ENCODE results near the gene NEMP2.

Gene NEMP2, protein sequence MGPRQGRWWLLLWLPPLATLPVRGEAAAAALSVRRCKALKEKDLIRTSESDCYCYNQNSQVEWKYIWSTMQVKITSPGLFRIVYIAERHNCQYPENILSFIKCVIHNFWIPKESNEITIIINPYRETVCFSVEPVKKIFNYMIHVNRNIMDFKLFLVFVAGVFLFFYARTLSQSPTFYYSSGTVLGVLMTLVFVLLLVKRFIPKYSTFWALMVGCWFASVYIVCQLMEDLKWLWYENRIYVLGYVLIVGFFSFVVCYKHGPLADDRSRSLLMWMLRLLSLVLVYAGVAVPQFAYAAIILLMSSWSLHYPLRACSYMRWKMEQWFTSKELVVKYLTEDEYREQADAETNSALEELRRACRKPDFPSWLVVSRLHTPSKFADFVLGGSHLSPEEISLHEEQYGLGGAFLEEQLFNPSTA

DNA sequence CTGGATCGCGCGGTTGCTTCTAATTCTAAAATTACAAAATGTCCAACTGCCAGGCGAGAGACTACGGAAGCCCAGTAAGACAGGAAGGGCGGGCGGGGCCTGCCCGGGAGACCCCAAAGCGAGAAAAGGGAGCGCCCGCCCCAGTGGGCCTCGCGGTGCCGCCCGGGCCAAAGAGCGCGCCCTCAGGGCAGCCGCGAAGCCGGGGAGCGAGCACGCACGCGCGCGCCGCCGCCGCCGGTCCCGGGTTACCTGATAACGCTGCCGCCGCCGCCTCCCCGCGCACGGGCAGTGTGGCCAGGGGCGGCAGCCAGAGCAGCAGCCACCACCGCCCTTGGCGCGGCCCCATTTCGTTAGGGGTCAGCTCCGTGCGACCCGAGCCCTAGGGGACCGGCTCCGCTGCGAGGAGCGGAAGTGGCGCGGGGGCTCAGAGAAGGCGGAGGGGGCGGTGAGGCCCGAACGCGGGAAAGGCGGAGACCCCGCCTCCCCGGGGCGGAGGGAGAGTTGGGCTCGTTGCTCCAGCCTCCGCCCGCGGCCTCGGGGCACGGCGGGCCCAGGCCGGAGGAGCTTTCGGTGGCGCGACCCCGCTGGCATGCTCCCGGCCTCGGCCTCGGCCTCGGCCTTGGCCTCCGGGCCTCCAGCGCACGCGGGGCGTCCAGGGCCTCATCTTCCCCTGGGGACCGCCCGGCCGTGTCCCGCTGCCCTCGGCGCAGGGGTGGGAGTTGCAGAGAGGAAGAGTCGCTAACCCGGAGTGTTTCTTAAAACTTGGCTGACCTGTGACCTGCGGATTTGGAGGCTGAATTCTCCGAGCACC is at the start of gene NEMP2:
Gene NEMP2 (minus strand): TSS at position 413 of the 811 bp plus-strand sequence. CDS start 67 bp downstream, at position 346.
- DNase-seq (ENCODE audit: low read depth in 2 of 2, low spot score in 1 of 2): peak; percentile 59 to 61

DNA sequence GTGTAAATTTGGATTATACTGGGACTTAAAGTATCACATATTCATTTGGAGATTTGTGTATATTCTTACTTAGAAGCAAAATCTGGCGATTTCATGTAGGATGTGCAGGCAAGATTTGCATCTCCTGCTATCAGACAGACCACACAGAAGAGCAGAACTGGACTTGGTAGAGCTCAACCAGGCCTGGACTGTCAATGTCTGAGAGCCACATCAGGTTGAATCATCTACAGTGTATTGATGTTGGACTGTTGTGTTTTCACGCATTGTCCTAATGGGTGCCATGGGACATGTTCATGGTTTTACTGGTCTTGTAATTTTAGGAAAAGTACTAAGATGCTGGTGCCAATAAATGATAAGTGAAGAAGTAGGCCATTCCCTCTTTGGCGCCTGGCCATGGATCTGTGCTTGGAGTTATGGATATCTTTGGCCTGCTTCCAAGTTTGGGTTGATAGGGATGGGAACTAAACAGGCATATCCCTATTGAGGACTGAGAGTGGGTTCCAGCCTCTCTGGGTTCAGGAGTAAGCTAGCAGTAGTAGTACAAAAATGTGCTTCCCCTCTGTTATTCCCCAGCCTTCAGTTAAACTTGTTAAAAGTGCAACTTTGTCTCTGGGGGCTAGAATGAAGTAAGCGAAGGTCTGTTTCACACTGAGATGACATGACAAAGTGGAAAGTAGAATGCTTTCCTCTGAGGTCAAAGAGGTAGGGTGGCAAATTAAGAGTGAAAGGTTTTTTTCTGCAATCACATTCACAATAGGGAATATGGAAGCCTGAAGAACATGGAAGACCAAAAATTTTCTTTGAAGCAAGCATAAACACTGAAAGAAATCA is 49.2 kb upstream of the NEMP2 start:
- DNase-seq (ENCODE audit: low read depth in 2 of 2, low spot score in 1 of 2): no peak

DNA sequence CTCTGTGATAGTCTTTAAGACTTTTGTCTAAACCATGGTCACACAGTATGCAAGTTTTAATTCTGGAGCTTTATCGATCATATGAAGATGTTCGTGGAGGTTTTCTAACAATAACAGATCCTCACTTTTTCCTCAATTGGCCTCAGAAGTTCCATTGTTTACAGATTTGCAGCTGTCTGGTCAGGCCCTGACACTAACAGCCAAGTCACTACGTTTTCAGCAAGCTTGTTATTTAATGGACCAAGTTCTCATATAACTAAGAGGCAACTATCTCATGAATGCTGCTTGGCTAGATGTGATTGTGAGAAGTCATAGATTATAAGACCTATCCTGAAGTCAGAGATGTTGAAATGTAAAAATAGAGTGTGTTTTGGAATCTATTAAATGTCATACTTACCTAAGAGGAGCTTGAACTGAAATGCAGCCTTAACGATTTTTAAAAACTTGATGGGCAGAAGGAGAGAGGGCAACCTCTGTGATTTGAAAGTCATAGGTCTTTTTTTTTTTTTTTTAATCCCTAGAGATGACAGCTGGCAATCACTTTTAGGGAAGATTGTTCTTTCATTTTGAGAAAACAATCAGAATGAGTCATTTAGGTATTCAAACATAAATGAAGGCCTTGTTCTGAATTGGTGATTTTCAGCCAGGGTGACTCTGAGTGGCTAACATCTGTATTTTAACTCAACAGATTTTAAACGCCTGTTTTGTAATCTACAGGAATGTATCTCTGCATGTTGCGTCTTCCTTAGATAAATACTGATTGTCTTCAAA is 48.4 kb upstream of the NEMP2 start:
- no peak for DNase-seq (ENCODE audit: low read depth in 2 of 2, low spot score in 1 of 2)

- no peak for DNase-seq (ENCODE audit: low read depth in 2 of 2, low spot score in 1 of 2)
Measured at GRCh38 chr2:190582019-190582418, 47.5 kb upstream of the NEMP2 start.

GRCh38 chr2:190579915-190580846 is 45.7 kb upstream of the NEMP2 start:
- no peak for DNase-seq (ENCODE audit: low read depth in 2 of 2, low spot score in 1 of 2)

- DNase-seq (ENCODE audit: low read depth in 2 of 2, low spot score in 1 of 2): no peak
Measured at GRCh38 chr2:190579058-190579410, 44.5 kb upstream of the NEMP2 start.

DNA sequence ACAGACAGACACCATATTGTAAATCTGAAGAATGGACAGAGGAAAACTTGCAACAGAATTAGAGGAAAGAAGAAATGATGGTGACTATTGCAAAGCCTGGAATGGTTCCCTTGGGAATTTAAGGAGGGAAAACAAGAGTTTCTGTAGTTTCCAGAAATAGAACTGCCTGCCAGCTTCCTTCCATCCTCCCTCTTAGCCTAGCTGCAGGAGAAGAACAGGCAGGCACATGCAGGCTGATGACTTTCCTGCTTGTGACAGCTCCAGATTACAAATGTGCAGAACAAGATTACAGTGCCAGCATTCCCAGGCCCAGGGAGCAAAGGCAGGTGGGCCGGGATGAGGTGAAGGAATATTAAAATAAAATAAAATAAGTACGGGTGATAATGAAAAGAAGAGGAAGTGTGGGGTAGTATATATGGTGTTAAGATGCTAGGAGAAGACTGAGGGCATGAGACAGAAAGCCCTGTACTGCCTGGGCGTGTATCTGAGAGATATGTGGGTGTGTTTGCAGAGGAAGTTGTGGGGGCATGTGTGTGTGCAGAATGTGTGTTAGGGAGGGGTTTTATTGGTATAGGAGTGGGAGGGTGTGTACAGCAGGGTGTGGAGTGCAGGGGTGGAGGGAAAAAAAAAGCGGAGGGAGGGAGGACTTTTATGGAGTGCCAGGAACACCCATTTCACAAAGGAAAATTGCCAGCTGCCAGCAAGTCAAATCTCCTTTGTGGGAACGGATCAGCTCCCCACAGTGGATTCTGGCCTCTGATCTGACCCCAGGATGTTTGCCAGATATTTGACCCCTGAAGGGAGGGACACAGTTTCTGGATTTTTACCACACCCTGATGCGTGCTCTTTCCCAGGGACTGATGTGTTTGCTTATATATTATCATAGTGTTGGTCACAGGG is 43.9 kb upstream of the NEMP2 start:
- DNase-seq (ENCODE audit: low read depth in 2 of 2, low spot score in 1 of 2): no peak

DNA sequence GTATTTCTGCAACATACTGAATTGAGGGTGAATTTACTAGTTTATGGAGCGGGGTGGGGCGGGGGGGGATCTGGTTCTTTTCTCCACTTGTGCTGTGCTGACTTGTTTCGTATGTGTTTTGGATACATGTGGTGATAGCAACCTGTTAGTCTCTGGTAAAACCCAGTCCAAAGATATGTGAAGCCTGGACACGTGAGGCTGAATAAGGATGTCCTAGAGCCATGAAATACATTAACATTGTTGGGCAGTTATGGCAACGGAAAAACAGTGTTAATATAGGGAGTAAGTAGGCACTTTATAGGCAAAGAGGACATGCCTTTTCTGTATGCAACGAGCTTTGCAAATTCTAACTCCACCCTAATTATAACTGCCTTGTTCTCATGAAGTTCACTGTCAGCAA is 42.1 kb upstream of the NEMP2 start:
- DNase-seq (ENCODE audit: low read depth in 2 of 2, low spot score in 1 of 2): no peak

- no peak for DNase-seq (ENCODE audit: low read depth in 2 of 2, low spot score in 1 of 2)
Measured at GRCh38 chr2:190575263-190575662, 40.7 kb upstream of the NEMP2 start.

- no peak for DNase-seq (ENCODE audit: low read depth in 2 of 2, low spot score in 1 of 2)
Measured at GRCh38 chr2:190574169-190574568, 39.6 kb upstream of the NEMP2 start.

GRCh38 chr2:190572246-190572645 is 37.7 kb upstream of the NEMP2 start:
- no peak for DNase-seq (ENCODE audit: low read depth in 2 of 2, low spot score in 1 of 2)

GRCh38 chr2:190571686-190572085 is 37.2 kb upstream of the NEMP2 start:
- DNase-seq (ENCODE audit: low read depth in 2 of 2, low spot score in 1 of 2): no peak

DNA sequence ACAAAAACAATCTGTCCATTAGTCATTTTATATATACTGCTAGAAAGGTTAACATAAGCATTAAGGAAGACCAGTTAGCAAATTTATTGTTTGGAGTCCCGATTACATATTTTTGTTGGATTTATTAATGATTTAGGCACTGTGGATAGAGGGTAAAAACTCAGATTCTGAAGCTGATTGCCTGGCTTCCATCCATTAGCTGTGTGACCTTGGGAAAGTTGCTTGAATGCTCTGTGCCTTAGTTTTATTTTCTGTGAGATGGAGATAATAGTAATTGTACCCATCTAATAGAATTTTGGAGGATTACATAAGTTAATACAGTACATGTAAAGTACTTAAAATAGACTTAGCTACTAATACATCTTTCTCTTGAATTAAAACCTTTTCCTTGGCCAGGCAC is 36.3 kb upstream of the NEMP2 start:
- no peak for DNase-seq (ENCODE audit: low read depth in 2 of 2, low spot score in 1 of 2)

DNA sequence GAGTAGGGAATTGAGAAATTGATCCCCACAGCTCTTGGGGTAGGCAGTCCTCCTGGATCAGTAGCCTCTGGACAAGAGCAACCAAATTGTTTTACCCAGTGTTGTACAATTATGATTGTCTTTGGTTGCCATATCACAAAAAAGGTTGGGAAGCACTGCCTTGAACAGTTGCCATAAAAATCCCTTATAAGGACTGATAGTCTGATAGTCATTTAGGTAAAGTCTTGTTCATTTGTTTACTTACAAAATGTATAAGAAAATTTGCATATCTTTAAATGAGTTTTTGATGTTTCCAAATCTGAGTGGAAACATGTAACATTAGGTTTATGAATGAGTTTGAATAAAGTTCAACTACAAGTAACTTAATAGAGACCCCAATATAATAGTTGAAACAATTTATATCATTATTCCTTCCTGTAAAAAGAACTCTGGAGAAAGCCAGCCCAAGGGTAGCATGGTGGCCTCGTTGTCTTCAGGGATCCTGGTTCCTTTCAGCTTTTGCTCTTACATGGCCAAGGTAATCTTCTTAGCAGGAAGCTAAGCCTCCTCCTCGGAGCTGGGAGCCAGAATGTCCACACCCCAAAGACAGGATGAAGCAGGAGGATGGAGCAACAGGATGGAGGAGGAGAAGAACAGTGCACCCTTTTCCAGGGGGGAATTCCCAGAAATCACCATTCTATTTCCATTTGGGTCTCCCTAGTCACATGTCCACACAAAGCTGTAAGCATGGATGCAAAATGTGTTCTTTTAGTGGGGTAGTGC is 35.7 kb upstream of the NEMP2 start:
- no peak for DNase-seq (ENCODE audit: low read depth in 2 of 2, low spot score in 1 of 2)

- DNase-seq (ENCODE audit: low read depth in 2 of 2, low spot score in 1 of 2): no peak
Measured at GRCh38 chr2:190564838-190565237, 30.3 kb upstream of the NEMP2 start.

DNA sequence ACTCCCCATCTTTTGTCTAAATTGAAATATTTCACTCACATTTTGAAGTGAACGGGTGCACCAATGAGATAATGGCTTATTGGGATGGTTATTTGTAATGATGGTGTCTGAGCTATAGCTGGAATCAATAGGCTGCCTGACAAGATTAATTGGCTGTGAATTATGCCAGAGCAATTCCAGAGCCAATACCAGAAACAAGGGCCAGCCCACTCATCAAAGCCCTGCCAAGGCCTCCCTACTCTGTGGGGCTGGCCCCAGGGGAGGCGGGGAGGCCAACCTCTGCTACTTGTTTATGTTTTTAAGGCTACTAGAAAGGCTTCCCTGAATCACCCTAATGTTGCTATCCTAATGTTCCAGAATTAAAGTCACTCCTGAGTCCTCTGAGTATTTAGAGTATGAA is 29.1 kb upstream of the NEMP2 start:
- DNase-seq (ENCODE audit: low read depth in 2 of 2, low spot score in 1 of 2): no peak

DNA sequence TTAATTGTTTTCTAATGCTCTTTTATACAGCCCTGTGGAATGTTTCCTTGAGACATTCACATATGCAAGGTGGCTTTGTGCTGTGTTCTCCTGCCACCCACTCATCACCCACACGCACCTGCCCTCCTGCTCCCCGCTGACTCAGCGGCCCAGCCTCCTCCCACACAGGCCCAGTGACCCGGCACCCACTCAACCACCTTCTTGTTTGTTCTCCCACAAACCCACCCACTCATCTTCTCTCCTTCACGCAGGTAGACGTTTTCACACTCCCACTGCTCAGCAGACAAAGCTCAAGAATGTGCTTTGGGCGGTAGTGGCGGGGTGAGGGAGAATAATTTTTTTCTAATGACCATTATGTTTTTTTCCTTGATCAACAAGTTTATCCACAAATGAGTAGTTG is 28.6 kb upstream of the NEMP2 start:
- DNase-seq (ENCODE audit: low read depth in 2 of 2, low spot score in 1 of 2): peak; percentile 7 to 20

DNA sequence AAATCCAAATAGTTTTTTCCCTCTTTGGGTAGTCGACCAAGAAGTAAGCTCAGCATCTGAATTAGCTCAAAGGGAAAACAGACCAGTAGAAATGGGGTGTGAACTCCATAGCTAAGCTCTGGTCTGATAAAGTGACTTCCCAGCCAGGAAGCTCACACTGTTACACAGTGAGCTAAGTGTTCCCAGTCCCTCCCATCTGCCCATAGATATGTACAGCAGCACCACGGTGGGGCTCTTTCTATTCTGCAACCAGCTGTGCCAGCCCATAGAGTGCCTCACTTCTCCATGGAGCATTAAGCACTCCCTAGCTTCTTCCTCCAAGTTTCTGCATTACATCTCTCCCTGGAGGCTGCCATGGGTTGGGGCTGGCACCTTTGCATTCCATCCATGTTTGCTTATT is 27.6 kb upstream of the NEMP2 start:
- no peak for DNase-seq (ENCODE audit: low read depth in 2 of 2, low spot score in 1 of 2)
